GM18502 (cell line): ENCODE data around the gene SKI.

Experiments used
- ATAC-seq: cut with Tn5 transposase; IDR thresholded peaks from one replicate; pipeline ENCODE4 v1.9.1; 2021; ENCODE audit warnings: mild to moderate bottlenecking; ENCODE audit not compliant: unreplicated experiment, poor library complexity

Gene SKI

DNA sequence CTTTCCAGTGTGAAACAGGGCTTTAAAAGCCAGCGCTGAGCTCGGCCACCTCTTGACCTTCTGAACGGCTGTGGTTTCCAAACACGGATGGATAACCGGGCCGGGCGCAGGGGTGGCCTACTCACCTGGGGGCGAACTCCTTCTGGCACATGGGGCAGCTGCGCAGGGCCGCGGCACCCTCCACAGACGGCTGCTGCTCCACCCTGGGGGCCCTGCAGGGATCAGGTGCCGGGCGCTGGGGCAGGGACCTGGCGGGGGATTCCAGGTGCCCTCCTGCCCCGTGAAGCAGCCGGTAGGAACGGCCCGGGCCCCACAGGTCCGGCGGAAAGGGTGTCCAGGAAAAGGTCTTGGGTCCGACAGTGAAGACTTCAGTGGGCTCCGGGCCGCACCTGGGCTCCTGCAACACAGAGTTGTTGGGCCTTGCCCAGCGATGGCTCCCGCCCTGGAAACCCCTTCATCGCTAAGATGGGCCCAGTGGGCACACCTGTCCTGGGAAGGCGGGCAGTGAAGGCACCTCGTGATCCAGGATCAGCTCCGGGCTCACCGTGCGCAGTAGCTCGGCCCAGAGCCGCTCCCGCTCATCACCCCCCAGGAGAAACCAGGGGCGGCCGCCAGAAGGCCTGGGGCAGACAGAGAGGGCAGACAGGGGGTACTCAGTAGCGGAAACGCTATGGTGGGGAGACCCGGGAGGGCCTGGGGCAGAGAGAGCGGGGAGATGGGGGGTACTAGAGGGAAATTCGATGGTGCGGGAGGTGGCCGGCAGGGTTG, 34.4 kb upstream of the SKI start:
- no peak for ATAC-seq

- peak; percentile 56 for ATAC-seq
Measured at GRCh38 chr1:2194319-2194897, 33.7 kb upstream of the SKI start, which contains the start of gene FAAP20. Gene FAAP20 (minus strand): TSS chr1:2194772. CDS start chr1:2194749, 23 bp downstream.

DNA sequence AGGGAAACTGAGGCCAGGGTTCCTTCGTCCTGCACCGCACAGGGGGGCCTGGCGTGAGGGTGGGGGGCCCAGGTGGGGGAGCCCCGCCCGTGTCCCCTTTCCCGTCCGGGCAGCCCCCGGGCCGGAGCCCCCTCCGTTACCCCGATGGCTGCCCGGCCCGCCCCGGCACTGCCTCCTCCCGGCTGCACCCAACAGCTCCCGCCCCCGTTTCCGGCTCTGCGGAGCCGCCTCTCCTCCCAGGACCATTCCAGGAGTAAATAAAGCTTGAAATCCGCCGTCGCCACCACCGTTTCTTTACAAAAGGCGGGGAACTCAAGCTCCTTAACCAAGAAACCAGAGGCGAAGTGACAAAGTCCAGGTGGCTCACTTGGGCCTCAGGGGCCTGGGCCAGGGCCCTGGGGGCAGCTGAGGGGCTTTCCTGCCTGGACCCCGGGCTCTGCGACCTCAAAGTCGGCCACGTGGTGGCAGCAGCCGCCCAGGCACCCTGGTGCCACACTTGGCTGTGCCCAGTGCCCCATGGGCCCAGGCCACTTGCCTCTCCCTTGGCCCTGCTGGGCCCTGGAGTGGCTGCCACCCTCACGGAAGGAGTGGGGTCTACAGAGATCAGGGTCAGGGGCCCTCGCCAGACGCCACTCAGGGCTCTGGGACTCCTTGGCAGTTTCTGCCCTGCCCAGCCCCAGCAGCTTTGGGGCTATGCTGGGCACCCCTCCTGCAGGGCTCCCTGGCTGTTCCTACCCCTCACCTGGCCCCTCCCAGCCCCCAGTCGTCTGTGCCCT, 33.0 kb upstream of the SKI start:
- ATAC-seq: peak; percentile 71

- no peak for ATAC-seq
Measured at GRCh38 chr1:2195785-2196184, 32.3 kb upstream of the SKI start.

GRCh38 chr1:2196901-2197638, 31.0 kb upstream of the SKI start:
- ATAC-seq: no peak

DNA sequence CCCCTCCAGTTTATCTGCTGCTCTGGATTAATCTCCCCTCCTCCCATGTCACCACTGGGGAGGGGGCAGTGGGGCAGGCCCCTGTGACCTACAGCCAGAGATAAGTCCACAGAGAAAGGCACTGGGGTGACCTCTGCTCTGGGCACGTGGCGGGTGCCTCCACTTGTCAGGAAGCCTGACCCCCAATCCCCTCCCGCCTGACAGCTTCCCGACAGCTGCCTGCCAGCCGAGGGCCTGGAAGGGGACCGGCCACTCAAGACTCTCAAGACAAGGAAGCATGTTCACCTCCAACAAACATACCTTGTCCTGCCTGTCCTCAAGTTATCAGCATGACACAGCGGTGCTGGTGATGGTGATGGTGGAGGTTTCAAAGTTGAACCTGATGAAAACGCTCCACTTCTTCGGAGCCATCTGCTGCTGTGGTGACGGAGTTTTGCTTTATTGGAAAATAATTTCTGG, 30.4 kb upstream of the SKI start:
- ATAC-seq: no peak

GRCh38 chr1:2198571-2198970, 29.5 kb upstream of the SKI start:
- no peak for ATAC-seq

DNA sequence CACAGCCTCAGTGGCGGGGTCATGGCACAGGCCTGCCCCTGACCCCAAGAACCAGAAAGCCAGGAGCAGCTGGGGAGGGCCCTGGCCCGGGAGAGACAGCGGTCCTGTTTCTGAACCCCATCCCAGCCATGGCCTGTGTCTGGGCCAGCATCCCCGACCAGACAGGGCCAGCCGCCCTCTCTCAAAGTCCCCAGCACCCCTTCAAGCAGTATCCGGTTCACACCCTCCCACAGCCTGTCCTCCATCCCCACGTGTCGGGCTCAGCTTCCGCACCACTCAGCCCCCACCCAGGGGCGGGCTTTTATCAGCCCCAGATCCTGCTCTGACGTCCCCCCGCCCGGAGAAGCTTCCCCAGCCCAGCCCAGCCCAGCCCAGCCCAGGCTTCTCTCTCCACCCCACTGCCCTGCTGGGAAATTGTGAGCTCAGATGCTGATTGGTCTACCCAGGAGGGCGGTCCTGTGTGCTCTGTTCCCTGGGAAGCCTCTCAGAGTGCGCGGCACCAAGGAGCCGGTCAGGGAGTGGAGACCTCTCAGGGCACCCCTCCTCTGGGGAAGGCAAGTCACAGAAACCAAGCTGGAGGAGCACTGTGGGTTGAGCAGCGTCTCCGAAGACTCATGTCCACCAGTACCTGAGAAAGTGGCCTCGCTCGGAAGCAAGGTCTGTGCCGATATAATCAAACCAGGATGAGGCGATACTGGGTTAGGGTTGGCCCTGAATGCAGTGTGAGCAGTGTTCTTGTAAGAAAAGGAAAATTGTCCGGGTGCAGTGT, 28.9 kb upstream of the SKI start:
- ATAC-seq: peak; percentile 27

- no peak for ATAC-seq
Measured at GRCh38 chr1:2200308-2200943, 27.7 kb upstream of the SKI start.

DNA sequence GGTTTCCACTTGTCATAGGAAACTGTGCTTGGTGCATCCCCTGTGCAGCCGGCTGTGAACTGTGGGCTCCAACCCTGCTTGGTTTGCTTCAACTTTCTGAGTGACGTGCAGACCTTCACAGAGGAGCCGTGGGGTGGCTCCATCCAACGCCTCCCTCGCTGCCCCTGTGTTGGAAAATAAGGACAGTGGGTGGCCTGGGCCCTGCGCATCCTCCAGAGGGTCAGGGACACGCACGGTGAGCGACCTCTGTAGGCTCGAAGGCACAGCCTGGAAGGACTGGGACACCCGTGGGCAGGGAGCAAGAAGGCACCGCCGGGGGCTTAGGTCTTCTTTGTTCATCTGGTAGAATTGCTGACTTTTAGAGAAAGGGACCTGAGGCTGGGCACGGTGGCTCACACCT, 27.1 kb upstream of the SKI start:
- no peak for ATAC-seq

GRCh38 chr1:2202008-2202575, 26.0 kb upstream of the SKI start:
- ATAC-seq: no peak

GRCh38 chr1:2202843-2203601, 25.1 kb upstream of the SKI start:
- ATAC-seq: no peak

DNA sequence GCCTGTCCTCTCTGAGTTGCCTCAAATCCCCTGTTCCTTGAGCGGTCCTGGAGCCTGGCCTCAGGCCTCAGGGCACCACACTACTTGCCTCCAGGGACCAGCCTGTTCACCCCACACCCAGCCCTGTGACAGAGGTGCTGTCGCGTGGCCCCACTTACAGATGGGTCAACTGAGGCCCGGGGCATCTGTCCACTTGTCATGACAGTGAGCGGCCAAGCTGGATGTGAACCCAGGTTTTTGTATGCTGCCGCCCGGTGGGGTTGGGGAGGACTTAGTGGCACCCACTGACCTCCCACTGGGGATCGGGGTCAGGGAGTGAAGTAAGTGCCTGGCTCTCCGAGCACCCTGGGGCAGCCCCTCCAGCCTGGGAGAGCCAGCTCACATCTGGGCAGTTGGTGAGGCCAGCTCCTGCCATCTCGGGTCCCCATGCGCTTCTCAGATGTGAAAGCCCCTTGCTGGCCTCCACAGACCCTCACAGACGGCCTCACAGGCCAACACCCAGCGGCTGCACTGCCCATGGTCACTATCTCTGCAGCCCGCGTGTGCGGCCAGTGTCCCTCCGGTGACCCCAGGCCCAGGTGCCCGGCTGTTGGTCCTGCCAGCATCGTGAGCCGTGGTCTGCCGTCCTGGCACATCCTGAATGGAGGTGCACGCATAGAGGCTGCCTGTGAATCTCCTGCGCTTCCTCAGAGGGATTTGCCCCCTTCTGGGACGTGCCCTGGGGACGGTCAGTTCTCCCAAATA, 24.3 kb upstream of the SKI start:
- no peak for ATAC-seq

- peak; percentile 34 for ATAC-seq
Measured at GRCh38 chr1:2204415-2205190, 23.5 kb upstream of the SKI start.

GRCh38 chr1:2205191-2205952, 22.7 kb upstream of the SKI start:
- peak; percentile 79 for ATAC-seq

- ATAC-seq: no peak
Measured at GRCh38 chr1:2206813-2207487, 21.2 kb upstream of the SKI start.
